ENCODE results near the gene ARRDC5. TPM values are rescaled to one million over a fixed set of nuclear protein-coding genes. Genes with fewer than 3 reads are reported as not detected.
"Not testable (repeated sequence)": the region's sequence is repeated elsewhere in the genome, so short reads cannot be mapped to it uniquely, and the experiment has no call there.

ARRDC5 gene
- total RNA-seq, 1 donor from 2014 or later, result not detected

DNA sequence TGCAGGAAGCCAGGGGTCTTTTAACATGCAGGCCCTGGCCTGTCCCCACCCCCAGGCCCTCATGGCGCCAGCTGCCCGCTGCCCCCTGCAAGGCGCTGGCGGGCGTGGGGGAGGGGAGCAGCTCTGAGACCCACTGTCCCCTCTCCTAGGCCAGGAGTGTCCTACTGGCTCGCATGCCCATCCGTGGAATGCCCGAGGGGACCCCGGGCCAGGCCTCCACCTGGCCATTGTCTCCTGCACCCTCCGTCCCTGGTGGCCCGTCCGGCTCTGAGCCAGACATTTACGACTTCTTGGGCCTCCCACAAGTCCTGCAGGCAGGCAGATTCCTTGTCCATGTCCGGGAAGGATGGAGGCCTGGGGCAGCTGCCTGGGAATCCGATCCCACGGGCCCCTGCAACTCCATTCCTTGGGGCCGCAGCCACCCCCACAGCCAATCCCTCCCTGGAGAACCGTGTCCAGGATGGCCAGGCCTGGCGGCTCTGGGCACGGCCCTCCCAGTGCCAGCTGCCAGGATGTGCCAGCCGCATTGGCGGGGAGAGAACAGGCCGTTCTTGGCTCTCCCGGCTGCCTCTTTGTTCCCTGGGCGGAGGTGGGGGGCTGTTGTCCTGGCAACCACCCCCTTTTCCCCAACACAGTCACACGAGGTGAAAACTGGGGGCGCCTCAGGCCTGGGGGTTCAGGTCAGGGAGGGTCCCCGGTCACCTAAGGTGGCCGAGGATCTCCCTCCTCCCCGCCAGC lies 24.8 kb downstream of the ARRDC5 start:
- intact Hi-C loops (cut with micrococcal nuclease), result loop anchor here (10.0 kb wide), 1 partner anchor 157 kb away; no protein-coding TSS in a partner anchor
- ATAC-seq, result peak; percentile 93
- peak; percentile 77 for DNase-seq

DNA sequence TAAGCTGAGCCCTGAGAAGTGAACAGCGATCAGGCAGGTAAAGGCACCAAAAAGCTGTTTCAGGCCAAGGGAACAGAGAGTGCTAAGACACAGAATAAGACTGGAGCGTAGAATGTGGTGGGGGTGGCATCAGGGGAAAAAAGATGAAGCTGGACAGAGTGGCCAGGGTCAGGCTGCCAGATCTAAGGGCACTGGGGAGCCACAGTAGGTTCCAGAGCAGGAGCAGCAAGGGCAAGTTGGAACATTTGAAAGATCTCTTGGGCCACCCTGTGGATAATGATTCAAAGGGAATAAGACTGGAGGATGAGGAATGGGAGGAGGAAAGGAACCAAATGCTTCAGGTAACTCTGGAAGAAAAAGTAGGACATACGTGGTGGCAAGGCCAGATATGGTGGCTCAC lies 28.8 kb downstream of the ARRDC5 start:
- DNase-seq, result no peak
- ATAC-seq, result no peak
- intact Hi-C loops (cut with micrococcal nuclease), result loop anchor here (10.0 kb wide), 1 partner anchor 161 kb away; no protein-coding TSS in a partner anchor

DNA sequence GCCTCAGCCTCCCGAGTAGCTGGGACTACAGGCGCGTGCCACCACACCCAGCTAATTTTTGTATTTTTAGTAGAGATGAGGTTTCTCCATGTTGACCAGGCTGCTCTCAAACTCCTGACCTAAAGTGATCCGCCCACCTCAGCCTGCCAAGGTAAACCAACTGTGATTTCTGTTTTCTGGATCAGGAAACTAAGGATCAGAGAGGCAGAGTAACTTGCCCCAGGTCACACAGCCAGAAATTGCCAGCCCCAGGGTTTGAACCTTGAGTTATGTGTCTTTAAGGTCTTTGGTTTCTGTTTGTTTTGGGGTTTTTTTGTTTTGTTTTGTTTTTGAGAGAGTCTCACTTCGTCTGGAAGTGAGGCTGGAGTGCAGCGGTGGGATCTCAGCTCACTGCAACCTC lies 31.0 kb downstream of the ARRDC5 start:
- DNase-seq, result no peak
- no peak for ATAC-seq
- intact Hi-C loops (cut with micrococcal nuclease), result loop anchor here (10.0 kb wide), 1 partner anchor 163 kb away; no protein-coding TSS in a partner anchor

DNA sequence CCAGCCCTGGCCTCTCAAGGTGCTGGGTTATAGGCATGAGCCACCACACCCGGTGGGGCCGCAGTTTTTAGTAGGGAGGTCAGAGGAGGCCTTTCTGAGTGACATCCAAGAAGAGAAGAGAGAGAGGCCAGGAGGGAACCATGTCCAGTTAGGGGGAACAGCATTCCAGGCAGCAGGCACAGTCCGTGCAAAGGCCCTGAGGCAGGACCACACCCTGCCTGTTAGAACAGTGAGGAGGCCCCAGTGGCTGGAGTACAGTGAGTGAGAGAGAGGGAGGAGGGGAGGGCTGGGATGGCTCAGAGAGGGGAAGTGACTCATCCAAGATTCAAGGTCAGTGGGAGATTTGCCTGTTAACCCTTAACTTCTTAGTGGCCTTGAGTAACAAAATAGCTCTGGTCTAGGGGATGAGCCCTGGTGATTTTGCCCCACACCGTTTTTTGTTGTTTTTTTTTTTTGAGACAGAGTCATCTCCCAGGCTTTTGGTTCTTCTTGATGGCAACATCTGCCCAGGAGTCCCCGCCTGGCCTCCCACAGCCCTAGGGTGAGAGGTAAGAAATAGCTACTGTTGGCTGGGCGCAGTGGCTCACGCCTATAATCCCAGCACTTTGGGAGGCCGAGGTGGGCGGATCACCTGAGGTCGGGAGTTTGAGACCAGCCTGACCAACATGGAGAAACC lies 32.5 kb downstream of the ARRDC5 start:
- ATAC-seq (no peak), DNase-seq (peak; percentile 38)
- intact Hi-C loops (cut with micrococcal nuclease), result loop anchor here (10.0 kb wide), 1 partner anchor 165 kb away; no protein-coding TSS in a partner anchor

DNA sequence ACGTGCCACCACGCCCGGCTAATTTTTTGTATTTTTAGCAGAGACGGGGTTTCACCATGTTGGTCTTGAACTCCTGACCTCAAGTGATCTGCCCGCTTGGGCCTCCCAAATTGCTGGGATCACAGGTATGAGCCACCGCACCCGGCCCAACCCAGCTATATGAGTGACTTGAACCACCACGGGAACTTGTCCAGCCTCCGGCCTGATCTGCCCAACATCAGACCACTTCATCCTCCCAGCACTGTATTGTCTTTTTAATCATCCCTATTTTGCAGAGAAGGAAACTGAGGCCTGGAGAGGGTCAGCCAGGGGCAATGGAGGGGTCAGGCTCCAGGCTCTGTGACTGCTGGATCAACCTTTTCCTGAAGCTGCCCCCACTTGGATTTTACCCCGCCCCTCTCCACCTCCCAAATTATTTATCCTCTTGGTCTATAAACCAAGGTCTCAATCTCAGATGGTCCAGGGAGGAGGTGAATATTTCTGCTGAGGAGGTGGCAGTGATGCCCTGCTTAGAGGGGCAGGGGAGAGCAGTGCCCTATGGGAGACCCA lies 34.3 kb downstream of the ARRDC5 start:
- ATAC-seq (no peak), DNase-seq (no peak)
- intact Hi-C loops (cut with micrococcal nuclease), result no loop called here

DNA sequence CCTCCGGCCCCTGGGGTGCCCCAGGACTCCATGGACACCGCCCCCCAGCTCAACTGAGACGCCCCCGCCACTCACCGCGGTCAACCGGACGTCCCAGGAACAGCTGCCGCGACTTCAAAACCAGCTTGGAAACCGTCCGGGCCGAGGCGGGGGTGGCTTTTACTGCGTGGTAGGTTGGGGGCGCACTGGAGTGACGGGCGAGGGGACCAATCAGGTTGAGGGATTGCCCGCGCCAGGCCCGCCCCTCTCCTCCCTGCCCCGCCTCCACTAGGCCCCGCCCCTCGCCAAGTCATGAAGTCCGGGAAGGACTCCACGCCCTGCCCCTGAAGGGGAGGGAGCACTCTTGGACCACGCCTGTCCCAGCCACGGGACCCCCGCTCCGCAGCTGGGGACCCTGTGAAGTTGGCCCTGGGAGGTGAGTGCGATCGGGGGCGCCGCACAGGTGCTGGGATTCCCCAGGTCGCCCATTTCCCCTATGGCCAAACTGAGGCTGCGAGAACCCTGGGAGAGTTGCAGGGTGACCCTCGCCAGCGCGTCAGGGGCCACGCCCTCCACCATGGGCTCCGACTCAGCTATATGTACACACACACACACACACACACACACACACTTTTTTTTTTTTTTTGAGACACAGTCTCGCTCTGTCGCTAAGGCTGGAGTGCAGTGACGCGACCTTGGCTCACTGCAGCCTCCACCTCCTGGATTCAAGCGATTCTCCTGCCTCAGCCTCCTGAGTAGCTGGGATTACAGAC lies 35.0 kb downstream of the ARRDC5 start, which contains the start of gene PLIN3:
TSS of gene PLIN3 (minus strand) at position 134 of the 752 bp plus-strand sequence. CDS start 6,273 bp downstream, outside the sequence.
- peak; percentile 98 for ATAC-seq
- DNase-seq, result peak; percentile 98
- intact Hi-C loops (cut with micrococcal nuclease), result no loop called here

DNA sequence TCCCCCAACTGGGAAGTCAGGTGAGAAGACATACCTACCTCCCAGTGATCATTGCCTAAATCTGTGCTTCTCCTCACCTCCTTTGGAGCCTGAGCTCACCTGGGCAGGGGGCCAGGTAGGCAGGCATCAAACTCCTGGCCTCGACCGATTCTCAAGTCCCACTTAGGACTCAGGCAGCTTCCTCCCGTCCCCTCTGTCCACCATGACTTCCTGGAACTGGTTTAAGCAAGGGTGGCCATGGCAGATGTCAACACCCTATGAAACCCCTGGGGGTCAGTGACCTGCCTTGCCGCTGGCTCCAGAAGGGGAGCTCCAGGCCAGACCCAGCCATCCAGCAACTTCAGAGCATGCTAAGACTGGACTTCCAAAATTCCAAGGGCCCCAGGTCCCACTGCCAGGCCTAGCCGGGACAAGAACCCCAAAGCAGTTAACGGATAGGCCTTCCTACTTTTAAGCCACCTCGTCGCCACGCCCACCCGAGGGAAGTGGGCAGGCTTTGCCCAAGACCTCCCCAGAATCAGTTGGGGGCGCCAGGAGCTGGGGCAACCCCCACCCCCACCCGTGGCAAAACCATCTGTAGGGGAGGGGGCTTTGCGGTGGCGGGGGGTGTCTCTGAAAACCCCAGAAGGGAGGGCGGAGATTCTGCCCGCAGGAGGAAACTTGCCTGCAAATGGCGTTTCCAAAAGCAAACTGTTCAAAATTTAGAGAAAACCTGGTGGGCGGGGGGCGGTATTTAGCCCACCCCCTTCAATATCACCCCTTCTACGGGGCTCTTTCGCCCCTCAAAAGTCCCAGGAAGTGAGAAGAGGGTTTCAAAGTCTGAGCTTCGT lies 35.9 kb downstream of the ARRDC5 start:
- peak; percentile 76 for DNase-seq
- peak; percentile 39 for ATAC-seq
- intact Hi-C loops (cut with micrococcal nuclease), result no loop called here

DNA sequence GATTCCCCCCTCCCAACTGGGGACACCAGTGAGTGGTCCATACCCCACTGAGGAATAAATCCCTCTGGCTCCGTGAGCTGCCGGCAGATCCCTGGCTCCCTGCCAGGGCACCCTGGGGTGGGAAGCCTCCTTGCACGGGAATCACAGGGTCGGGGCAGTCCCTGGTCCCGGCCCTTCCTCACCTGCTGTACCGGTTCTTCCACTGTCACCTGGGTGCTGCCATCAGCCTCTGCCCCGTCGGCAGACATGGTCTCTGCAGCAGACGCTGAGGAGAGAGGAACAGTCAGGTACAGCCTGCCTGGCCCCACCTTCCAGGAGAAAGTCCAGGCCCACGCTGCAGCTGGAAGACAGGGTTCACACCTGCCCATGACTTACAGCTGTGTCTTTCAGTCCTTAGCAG lies 41.5 kb downstream of the ARRDC5 start:
- DNase-seq (no peak), ATAC-seq (no peak)
- intact Hi-C loops (cut with micrococcal nuclease), result no loop called here

DNA sequence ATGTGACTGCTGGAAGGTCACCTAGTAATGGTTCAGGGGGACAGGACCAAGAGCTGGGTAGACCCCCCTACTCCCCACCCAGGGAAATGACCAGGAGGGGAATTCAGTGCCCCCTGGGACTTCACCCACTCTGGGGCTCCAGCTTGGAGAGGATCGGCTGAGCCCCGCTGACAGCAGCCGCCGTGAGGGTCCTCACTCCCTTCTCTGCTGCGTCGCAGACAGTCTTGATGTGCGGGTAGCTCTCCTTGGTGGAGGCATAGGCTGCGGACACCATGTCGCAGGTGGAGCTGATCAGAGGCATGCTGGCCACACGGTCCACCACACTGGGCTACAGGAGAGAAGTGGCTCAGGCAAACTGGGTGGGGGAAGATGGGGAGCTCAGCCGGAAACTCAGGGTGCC lies 43.0 kb downstream of the ARRDC5 start:
- intact Hi-C loops (cut with micrococcal nuclease), result no loop called here
- DNase-seq, result no peak
- ATAC-seq, result no peak

DNA sequence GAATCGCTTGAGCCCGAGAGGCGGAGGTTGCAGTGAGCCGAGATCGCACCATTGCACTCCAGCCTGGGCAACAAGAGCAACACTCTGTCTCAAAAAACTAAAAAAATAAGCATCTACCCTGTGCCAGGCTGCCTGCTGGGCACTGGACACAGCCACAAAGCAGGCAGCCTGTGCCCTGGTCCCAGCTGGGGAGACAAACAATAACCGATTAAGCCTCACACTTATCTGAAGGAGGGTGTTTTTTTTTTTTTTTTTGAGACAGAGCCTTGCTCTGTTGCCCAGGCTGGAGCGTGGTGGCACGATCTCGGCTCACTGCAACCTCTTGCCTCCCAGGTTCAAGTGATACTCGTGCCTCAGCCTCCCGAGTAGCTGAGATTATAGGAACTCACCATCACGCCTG lies 46.2 kb downstream of the ARRDC5 start:
- ATAC-seq; intact Hi-C loops (cut with micrococcal nuclease); DNase-seq: not testable (repeated sequence)

DNA sequence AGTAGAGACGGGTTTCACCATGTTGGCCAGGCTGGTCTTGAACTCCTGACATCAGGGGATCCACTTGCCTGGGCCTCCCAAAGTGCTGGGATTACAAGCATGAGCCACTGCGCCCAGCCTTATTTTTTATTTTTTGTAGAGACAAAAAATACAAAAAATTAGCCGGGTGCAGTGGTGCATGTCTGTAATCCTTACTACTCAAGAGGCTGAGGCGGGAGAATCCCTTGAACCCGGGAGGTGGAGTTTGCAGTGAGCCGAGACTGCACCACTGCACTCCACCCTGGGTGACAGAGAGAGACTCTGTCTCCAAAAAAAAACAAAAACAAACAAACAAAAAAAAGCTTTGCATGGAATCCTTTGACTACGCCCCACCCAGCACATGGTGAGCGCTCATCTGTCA lies 49.2 kb downstream of the ARRDC5 start:
- DNase-seq; intact Hi-C loops (cut with micrococcal nuclease); ATAC-seq: not testable (repeated sequence)

DNA sequence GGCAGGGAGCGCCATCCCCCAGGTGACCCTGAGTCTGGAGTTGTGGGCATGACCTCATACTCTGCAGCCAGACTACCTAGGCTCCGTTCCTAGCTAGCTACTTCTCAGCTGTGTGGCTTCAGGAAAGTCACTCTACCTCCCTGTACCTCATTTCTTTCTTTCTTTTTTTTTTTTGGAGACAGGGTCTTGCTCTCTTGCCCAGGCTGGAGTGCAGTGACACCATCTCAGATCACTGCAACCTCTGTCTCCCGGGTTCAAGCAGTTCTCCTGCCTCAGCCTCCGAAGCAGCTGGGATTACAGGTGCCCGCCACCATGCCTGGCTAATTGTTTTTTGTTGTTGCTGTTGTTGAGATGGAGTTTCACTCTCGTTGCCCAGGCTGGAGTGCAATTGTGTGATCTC lies 50.2 kb downstream of the ARRDC5 start:
- intact Hi-C loops (cut with micrococcal nuclease), result no loop called here
- ATAC-seq, result peak; percentile 8

DNA sequence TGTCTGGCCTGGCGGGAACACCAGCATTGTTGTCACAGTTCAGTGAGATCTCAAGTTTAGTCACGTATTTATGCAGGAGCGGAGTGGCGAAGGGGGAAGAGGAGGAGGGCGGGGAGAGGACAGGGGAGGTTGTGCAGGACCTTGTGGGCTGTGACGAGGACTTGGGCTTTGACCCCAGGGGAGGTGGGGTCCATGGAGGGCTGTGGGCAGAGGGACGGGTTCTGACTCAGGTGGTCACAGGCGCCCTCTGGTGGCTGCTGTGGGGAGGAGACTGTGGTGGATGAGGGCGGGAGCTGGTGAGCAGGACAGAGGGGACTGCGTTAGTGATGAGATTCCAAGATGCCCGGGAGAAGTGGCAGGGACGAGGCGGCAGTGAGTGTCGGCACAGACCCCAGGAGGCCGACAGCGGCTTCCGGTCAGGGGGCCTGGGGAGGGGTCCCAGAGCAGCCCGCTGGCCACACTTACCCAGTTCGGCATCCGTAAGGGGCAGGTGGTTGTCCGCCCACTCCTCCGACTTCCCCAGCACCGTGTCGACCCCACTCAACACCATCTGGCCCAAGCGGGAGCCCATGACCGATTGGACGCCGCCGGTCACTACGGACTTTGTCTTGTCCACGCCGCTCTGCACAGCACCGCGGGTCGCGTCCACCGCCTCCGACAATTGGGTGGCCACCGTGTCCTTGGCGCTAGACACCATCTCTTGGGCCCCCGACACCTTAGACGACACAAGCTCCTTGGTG lies 51.0 kb downstream of the ARRDC5 start:
- intact Hi-C loops (cut with micrococcal nuclease), result no loop called here
- ATAC-seq (peak; percentile 88), DNase-seq (peak; percentile 88)

More for the DNA sequence above, 50.2 kb downstream of the ARRDC5 start:
- DNase-seq, result no peak

DNA sequence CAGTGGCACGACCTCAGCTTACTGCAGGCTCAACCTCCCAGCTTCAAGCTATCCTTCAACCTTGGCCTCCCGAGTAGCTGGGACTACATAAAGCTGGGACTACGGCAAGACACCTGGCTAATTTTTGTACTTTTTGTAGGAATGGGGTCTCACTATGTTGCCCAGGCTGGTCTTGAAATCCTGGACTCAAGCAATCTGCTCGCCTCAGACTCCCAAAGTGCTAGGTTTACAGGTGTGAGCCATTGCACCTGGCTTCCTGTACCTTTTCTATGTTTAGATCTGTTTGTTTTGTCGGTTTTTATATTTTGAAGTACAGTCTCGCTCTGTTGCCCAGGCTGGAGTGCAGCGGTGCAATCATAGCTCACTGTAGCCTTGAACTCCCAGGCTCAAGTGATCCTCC lies 53.7 kb downstream of the ARRDC5 start:
- ATAC-seq (no peak), DNase-seq (no peak)
- intact Hi-C loops (cut with micrococcal nuclease), result no loop called here

DNA sequence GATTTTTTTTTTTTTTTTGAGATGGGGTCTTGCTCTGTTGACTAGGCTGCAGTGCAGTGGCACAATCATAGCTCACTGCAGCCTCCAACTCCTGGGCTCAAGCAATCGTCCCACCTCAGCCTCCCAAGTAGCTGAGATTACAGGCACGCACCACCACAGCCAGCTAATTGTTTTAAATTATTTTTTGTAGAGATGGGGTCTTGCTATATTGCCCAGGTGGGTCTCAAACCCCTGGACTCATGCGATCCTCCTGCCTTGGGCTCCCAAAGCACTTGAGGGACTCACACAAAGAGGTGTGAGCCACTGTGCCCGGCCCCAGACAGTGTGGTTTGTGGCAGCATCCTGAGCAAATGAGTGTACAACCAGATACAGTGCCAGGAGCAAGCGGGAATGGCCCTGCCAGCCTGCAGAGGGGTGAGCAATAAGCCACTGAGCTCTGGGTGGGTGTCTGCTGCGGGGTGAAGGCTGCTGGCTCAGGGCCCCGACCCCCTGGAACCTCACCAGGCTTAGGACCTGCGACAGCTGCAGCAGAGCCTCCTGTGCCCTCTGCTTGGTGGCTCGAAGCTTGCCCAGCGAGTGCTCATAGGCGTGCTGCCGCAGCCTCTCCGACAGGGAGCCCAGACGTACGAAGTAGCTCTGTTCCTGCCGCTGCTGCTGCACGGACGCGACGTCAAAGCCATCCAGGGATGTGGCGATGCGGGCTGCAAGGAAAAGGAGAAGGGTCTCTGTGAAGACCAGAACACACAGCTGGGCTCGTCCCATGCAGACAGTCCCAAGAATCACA lies 55.3 kb downstream of the ARRDC5 start:
- DNase-seq, result no peak
- intact Hi-C loops (cut with micrococcal nuclease), result no loop called here
- ATAC-seq, result no peak

DNA sequence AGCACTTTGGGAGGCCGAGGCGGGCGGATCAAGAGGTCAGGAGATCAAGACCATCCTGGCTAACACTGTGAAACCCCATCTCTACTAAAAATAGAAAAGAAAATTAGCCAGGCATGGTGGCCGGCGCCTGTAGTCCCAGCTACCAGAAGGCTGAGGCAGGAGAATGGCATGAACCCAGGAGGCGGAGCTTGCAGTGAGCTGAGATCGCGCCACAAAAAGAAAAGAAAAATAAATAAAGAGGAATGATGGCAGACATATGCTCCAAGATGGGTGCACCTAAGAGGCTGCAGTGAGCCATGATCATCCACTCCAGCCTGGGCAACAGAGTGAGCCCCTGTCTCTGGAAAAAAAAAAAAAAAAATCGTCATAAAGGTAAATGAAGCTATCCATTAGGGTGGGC lies 56.7 kb downstream of the ARRDC5 start:
- intact Hi-C loops (cut with micrococcal nuclease), result not testable (repeated sequence)
- peak; percentile 47 for DNase-seq
- peak; percentile 42 for ATAC-seq

Measured in left ventricle myocardium superior (tissue), 1 donor.